H9 (cell line): ENCODE data around the gene ITK. TPM values are rescaled to one million over a fixed set of nuclear protein-coding genes. Genes with fewer than 3 reads are reported as not detected.
"Not testable (repeated sequence)": the region's sequence is repeated elsewhere in the genome, so short reads cannot be mapped to it uniquely, and the experiment has no call there.

Source experiments
- DNase-seq: peaks from one replicate; pipeline ENCODE4 v3.0.0-alpha.2; 2017
- H2AFZ ChIP-seq: one replicate; pipeline ENCODE4 v1.6.1; 2013; ENCODE audit warnings: mild to moderate bottlenecking, low read length, control low read depth, moderate library complexity
- H2AK5ac ChIP-seq: 2 replicates; pipeline ENCODE4 v1.6.1; 2013; ENCODE audit warnings: low read length, control low read depth, mixed read lengths; ENCODE audit not compliant: insufficient read length
- H2BK120ac ChIP-seq: one replicate; pipeline ENCODE4 v1.6.1; 2013; ENCODE audit warnings: low read depth, mild to moderate bottlenecking, low read length, control low read depth, inconsistent platforms; ENCODE audit not compliant: poor library complexity, severe bottlenecking
- H2BK12ac ChIP-seq: 2 replicates; pipeline ENCODE4 v1.6.1; 2013; ENCODE audit warnings: low read length, control low read depth, mixed read lengths, low read depth; ENCODE audit not compliant: insufficient read length
- H2BK15ac ChIP-seq: 2 replicates; pipeline ENCODE4 v1.6.1; 2013; ENCODE audit warnings: low read depth, low read length, control low read depth
- H2BK20ac ChIP-seq: one replicate; pipeline ENCODE4 v1.6.1; 2013; ENCODE audit warnings: low read depth, mild to moderate bottlenecking, low read length, control low read depth, inconsistent platforms; ENCODE audit not compliant: poor library complexity, severe bottlenecking
- H2BK5ac ChIP-seq: 2 replicates; pipeline ENCODE4 v1.6.1; 2013; ENCODE audit warnings: low read length, control low read depth, mixed read lengths; ENCODE audit not compliant: insufficient read length
- H3K14ac ChIP-seq: 2 replicates; pipeline ENCODE4 v1.6.1; 2013; ENCODE audit warnings: low read length, control low read depth; ENCODE audit not compliant: insufficient read depth
- H3K18ac ChIP-seq: 2 replicates; pipeline ENCODE4 v1.6.1; 2013; ENCODE audit warnings: low read depth, mild to moderate bottlenecking, mixed read lengths, low read length, control low read depth; ENCODE audit not compliant: insufficient read length
- H3K23ac ChIP-seq: 2 replicates; pipeline ENCODE4 v1.6.1; 2013; ENCODE audit warnings: low read length, control low read depth, mixed read lengths, low read depth; ENCODE audit not compliant: insufficient read length
- H3K23me2 ChIP-seq: 2 replicates; pipeline ENCODE4 v1.6.1; 2013; ENCODE audit warnings: low read depth, mild to moderate bottlenecking, mixed read lengths, low read length, control low read depth; ENCODE audit not compliant: insufficient read length, poor library complexity, severe bottlenecking
- H3K27ac ChIP-seq: 2 replicates; pipeline ENCODE4 v1.5.1; 2013; ENCODE audit warnings: low read length, control low read depth, mixed read lengths, low read depth; ENCODE audit not compliant: insufficient read length
- H3K27me3 ChIP-seq: 2 replicates; pipeline ENCODE4 v1.6.1; 2013; ENCODE audit warnings: low read length, control low read depth, inconsistent platforms; ENCODE audit not compliant: insufficient read depth
- H3K4ac ChIP-seq: 2 replicates; pipeline ENCODE4 v1.6.1; 2013; ENCODE audit warnings: low read depth, mild to moderate bottlenecking, control low read depth, inconsistent platforms, low read length, moderate library complexity
- H3K4me1 ChIP-seq: 2 replicates; pipeline ENCODE4 v1.6.1; 2013; ENCODE audit warnings: low read length, control low read depth, inconsistent platforms; ENCODE audit not compliant: insufficient read depth
- H3K4me2 ChIP-seq: 2 replicates; pipeline ENCODE4 v1.6.1; 2013; ENCODE audit warnings: low read length, control low read depth, mixed read lengths; ENCODE audit not compliant: insufficient read length, insufficient read depth
- H3K56ac ChIP-seq: 2 replicates; pipeline ENCODE4 v1.6.1; 2013; ENCODE audit warnings: low read depth, mild to moderate bottlenecking, mixed read lengths, low read length, control low read depth; ENCODE audit not compliant: insufficient read length
- H3K79me1 ChIP-seq: 2 replicates; pipeline ENCODE4 v1.6.1; 2013; ENCODE audit warnings: low read depth, mild to moderate bottlenecking, moderate library complexity, low read length, control low read depth, inconsistent platforms; ENCODE audit not compliant: insufficient read depth, poor library complexity, severe bottlenecking
- H3K79me2 ChIP-seq: 2 replicates; pipeline ENCODE4 v1.6.1; 2013; ENCODE audit warnings: low read length, control low read depth, inconsistent platforms; ENCODE audit not compliant: insufficient read depth
- H3K9ac ChIP-seq: 2 replicates; pipeline ENCODE4 v1.6.1; 2013; ENCODE audit warnings: low read length, control low read depth, mixed read lengths; ENCODE audit not compliant: insufficient read length; ENCODE audit errors: extremely low read depth
- H3K9me3 ChIP-seq: one replicate; pipeline ENCODE4 v1.6.1; 2013; ENCODE audit warnings: low read depth, low read length, inconsistent platforms; ENCODE audit not compliant: control insufficient read depth
- H3T11ph ChIP-seq: one replicate; pipeline ENCODE4 v1.6.1; 2013; ENCODE audit warnings: mild to moderate bottlenecking, low read length, control low read depth, inconsistent platforms
- H4K20me1 ChIP-seq: one replicate; pipeline ENCODE4 v1.6.1; 2013; ENCODE audit not compliant: control insufficient read depth, insufficient read length, insufficient read depth
- H4K5ac ChIP-seq: 2 replicates; pipeline ENCODE4 v1.6.1; 2013; ENCODE audit warnings: low read depth, mild to moderate bottlenecking, mixed read lengths, low read length, control low read depth; ENCODE audit not compliant: insufficient read length
- H4K8ac ChIP-seq: replicated peaks from 2 replicates; pipeline ENCODE4 v1.6.1; 2013; ENCODE audit warnings: low read length, control low read depth, mixed read lengths, low read depth; ENCODE audit not compliant: insufficient read length
- H4K91ac ChIP-seq: 2 replicates; pipeline ENCODE4 v1.6.1; 2013; ENCODE audit warnings: low read depth, mild to moderate bottlenecking, moderate library complexity, mixed read lengths, low read length, control low read depth; ENCODE audit not compliant: insufficient read length
- H3K27ac Mint-ChIP-seq, 3 experiments: 2 replicates in 2 of 3; 3 replicates in 1 of 3; pipeline ENCODE4 v1.8.0; 2020 to 2021; ENCODE audit warnings: mixed read lengths in 3 of 3, mild to moderate bottlenecking in 1 of 3, moderate library complexity in 1 of 3
- H3K27me3 Mint-ChIP-seq: 2 replicates; pipeline ENCODE4 v1.8.0; 2021; ENCODE audit warnings: low read depth, mild to moderate bottlenecking, moderate library complexity, mixed read lengths
- H3K36me3 Mint-ChIP-seq, 3 experiments: 2 replicates in 2 of 3; 3 replicates in 1 of 3; pipeline ENCODE4 v1.8.0; 2020 to 2021; ENCODE audit warnings: low read depth in 3 of 3, mixed read lengths in 3 of 3; ENCODE audit not compliant: insufficient read depth in 1 of 3
- H3K4me1 Mint-ChIP-seq, 2 experiments: 2 replicates each; pipeline ENCODE4 v1.8.0; 2020; ENCODE audit warnings: mixed read lengths in 2 of 2
- H3K4me3 Mint-ChIP-seq, 2 experiments: 2 replicates in 1 of 2; 3 replicates in 1 of 2; pipeline ENCODE4 v1.8.0; 2020 to 2021; ENCODE audit warnings: mild to moderate bottlenecking in 2 of 2, mixed read lengths in 2 of 2, moderate library complexity in 1 of 2
- H3K9me3 Mint-ChIP-seq, 2 experiments: 2 replicates in 1 of 2; 3 replicates in 1 of 2; pipeline ENCODE4 v1.8.0; 2020; ENCODE audit warnings: mild to moderate bottlenecking in 2 of 2, mixed read lengths in 2 of 2, moderate library complexity in 1 of 2
- WGBS: extraction: QIAGEN DNeasy Blood & Tissue Kit; methylation state at CpG from one replicate; pipeline ENCODE4 v1.1.7; 2013; ENCODE audit warnings: missing lambda C conversion rate, low lambda C conversion rate, mixed read lengths; ENCODE audit not compliant: insufficient read length; ENCODE audit errors: extremely low coverage; 5-methylcytosine and 5-hydroxymethylcytosine counted together
- total RNA-seq: library from RNA; stranded (reverse); gene quantifications from 2 replicates; pipeline ENCODE4 v1.2.1, GENCODE V29; 2021
- TF ChIP-seq, protein P1 (sequence below): fragments of 200-600 bp; sonication (generic); conservative IDR thresholded peaks from 3 replicates; pipeline ENCODE4 v1.8.0; 2021; ENCODE audit warnings: antibody characterized with exemption, mild to moderate bottlenecking

ITK gene
- total RNA-seq, 1 experiment from 2014 or later, result 0.22 TPM

GRCh38 chr5:157184117-157184670 lies 3.6 kb downstream of the ITK start:
- Mint-ChIP-seq H3K4me3 (no peak overlapping the region), H3K27me3 (peaks cover 94% of the 10 kb centered on the region), H3K36me3 (no peaks in the 10 kb centered on the region; a peak in 1 of 7 replicates), H3K27ac (no peak overlapping the region), H3K4me1 (no peaks in the 10 kb centered on the region; a peak in 1 of 4 replicates), H3K9me3 (no peaks in the 10 kb centered on the region; a peak in 1 of 5 replicates)
- Histone ChIP-seq H3K9ac (no peak overlapping the region), H2BK20ac (no peak overlapping the region), H4K20me1 (no peaks in the 10 kb centered on the region), H3K4me1 (no peaks in the 10 kb centered on the region), H3K18ac (no peak overlapping the region), H3K79me1 (no peaks in the 10 kb centered on the region), H2AK5ac (no peak overlapping the region), H3K27ac (no peak overlapping the region), H2AFZ (no peak overlapping the region), H3K23me2 (no peaks in the 10 kb centered on the region), H2BK120ac (no peak overlapping the region), H4K8ac (no peak overlapping the region), H2BK5ac (no peak overlapping the region), H4K91ac (no peak overlapping the region), H2BK12ac (no peak overlapping the region), H2BK15ac (no peak overlapping the region), H3K4ac (no peak overlapping the region), H3T11ph (no peak overlapping the region), H3K56ac (no peak overlapping the region), H3K23ac (no peak overlapping the region), H3K9me3 (no peaks in the 10 kb centered on the region), H3K14ac (no peak overlapping the region), H3K79me2 (no peaks in the 10 kb centered on the region), H3K4me2 (no peak overlapping the region), H4K5ac (no peak overlapping the region), H3K27me3 (peaks cover 5% of the 10 kb centered on the region; the same call in 1 of the 2 replicates)
- no peak for DNase-seq
- no CpG with 5 or more reads among the region's 8 CpGs for WGBS
- TF ChIP-seq, protein P1, sequence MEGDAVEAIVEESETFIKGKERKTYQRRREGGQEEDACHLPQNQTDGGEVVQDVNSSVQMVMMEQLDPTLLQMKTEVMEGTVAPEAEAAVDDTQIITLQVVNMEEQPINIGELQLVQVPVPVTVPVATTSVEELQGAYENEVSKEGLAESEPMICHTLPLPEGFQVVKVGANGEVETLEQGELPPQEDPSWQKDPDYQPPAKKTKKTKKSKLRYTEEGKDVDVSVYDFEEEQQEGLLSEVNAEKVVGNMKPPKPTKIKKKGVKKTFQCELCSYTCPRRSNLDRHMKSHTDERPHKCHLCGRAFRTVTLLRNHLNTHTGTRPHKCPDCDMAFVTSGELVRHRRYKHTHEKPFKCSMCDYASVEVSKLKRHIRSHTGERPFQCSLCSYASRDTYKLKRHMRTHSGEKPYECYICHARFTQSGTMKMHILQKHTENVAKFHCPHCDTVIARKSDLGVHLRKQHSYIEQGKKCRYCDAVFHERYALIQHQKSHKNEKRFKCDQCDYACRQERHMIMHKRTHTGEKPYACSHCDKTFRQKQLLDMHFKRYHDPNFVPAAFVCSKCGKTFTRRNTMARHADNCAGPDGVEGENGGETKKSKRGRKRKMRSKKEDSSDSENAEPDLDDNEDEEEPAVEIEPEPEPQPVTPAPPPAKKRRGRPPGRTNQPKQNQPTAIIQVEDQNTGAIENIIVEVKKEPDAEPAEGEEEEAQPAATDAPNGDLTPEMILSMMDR, result no peak

- not testable (repeated sequence) for H2BK15ac ChIP-seq, H2BK20ac ChIP-seq
Observed at GRCh38 chr5:157185122-157185521, 4.5 kb downstream of the ITK start.

More at GRCh38 chr5:157185122-157185521, 4.5 kb downstream of the ITK start:
- not testable (repeated sequence) for H3K9me3 Mint-ChIP-seq, H2AFZ ChIP-seq, H3T11ph ChIP-seq, H3K4me1 ChIP-seq, H4K8ac ChIP-seq, DNase-seq, H3K18ac ChIP-seq, H3K9me3 ChIP-seq, H3K27ac ChIP-seq, H3K23me2 ChIP-seq, H2BK5ac ChIP-seq, H3K9ac ChIP-seq, H3K27me3 ChIP-seq, H3K4ac ChIP-seq, H3K4me2 ChIP-seq, H2BK12ac ChIP-seq, H4K20me1 ChIP-seq, H4K91ac ChIP-seq, H3K79me1 ChIP-seq, H3K36me3 Mint-ChIP-seq, H4K5ac ChIP-seq, H3K4me1 Mint-ChIP-seq, H3K14ac ChIP-seq, H2BK120ac ChIP-seq, H3K23ac ChIP-seq, H2AK5ac ChIP-seq, H3K56ac ChIP-seq, H3K79me2 ChIP-seq, H3K4me3 Mint-ChIP-seq, H3K27ac Mint-ChIP-seq
- peaks cover 98% of the 10 kb centered on the region for H3K27me3 Mint-ChIP-seq
- no CpG with 5 or more reads among the region's 6 CpGs for WGBS
